ENCODE results near the gene NUMB. TPM values are rescaled to one million over a fixed set of nuclear protein-coding genes. Genes with fewer than 3 reads are reported as not detected.
A peak's percentile ranks its signal among the peaks of the same experiment; 100 is the strongest.

NUMB gene
- total and polyA plus RNA-seq, 12 donors, result 18.9 to 42.6 (median 32.0) TPM

DNA sequence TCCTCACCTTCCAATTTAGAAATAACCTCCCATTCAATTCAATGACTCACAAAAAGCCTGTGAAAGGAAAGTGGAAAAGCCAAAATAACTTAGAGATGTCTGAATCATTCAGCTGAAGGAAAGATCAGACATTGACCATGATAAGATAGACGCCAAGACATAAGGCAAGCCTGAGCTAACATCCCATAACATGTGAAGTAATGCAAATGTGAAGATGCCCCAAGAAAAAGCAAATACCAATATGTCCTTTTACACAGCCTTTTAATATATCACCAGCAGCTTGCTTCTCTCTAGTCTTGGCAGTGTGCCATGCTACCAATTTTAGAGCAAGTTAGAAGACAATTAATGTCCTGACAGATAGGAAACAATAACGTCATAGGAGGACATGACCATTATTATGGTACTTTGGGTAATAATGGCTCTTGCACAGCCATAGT lies 2.4 kb upstream of the NUMB start:
- no peaks in the 10 kb centered on the region for H3K36me3 ChIP-seq
- DNase-seq (peak in 1 of 2 donors; percentile 64), ATAC-seq (no peak)
- H3K9me3 ChIP-seq, result no peaks in the 10 kb centered on the region
- H3K4me3 ChIP-seq, result no peak overlapping the region
- TF ChIP-seq, protein P1, sequence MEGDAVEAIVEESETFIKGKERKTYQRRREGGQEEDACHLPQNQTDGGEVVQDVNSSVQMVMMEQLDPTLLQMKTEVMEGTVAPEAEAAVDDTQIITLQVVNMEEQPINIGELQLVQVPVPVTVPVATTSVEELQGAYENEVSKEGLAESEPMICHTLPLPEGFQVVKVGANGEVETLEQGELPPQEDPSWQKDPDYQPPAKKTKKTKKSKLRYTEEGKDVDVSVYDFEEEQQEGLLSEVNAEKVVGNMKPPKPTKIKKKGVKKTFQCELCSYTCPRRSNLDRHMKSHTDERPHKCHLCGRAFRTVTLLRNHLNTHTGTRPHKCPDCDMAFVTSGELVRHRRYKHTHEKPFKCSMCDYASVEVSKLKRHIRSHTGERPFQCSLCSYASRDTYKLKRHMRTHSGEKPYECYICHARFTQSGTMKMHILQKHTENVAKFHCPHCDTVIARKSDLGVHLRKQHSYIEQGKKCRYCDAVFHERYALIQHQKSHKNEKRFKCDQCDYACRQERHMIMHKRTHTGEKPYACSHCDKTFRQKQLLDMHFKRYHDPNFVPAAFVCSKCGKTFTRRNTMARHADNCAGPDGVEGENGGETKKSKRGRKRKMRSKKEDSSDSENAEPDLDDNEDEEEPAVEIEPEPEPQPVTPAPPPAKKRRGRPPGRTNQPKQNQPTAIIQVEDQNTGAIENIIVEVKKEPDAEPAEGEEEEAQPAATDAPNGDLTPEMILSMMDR (IDR thresholded peaks at IDR 0.05), result no peak
- peaks cover 5 to 87% (median 69%) of the 10 kb centered on the region in 9 donors for H3K4me1 ChIP-seq
- intact Hi-C loops (cut with DNase I), result loop anchor here in 2 of 10 donors (5.0 to 10.0 kb wide), 3 partner anchors 33 to 323 kb away; partner anchors contain the start of gene PSEN1 (in 1 of the 2)
- 15 to 16% methylated on average over 2 of the region's 2 CpGs for WGBS, 2 donors
- no peaks in the 10 kb centered on the region for H3K27me3 ChIP-seq
- peak overlapping the region in 8 of 10 donors; percentile 47 to 89 (median 75) for H3K27ac ChIP-seq

DNA sequence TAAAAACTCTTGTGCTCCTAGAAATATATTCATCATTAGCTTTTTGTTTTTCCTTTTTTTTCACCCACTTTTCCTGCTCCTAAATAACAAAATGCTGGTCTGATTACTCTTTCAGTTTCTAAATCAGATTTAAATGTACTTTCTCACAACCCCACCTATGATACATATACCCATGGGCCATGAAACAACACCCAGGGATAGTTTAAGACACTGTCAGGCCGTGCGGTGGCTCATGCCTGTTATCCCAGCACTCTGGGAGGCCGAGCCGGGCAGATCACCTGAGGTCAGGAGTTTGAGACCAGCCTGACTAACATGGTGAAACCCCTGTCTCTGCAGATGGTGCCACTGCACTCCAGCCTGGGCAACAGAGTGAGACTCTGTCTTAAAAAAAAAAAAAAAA lies 1.6 kb upstream of the NUMB start:
- H3K27ac ChIP-seq, result peak overlapping the region in 8 of 10 donors; percentile 47 to 89 (median 75)
- DNase-seq (no peak), ATAC-seq (no peak)
- intact Hi-C loops (cut with DNase I), result loop anchor here in 3 of 10 donors (5.0 to 10.0 kb wide), 4 partner anchors 33 to 323 kb away; partner anchors contain the start of gene PSEN1 (in 1 of the 3)
- TF ChIP-seq, protein P1 (IDR thresholded peaks at IDR 0.05), result no peak
- no peaks in the 10 kb centered on the region for H3K9me3 ChIP-seq
- 75 to 80% methylated on average over 4 of the region's 4 CpGs for WGBS, 2 donors
- H3K36me3 ChIP-seq, result no peaks in the 10 kb centered on the region
- peaks cover 5 to 87% (median 72%) of the 10 kb centered on the region in 9 donors for H3K4me1 ChIP-seq
- no peak overlapping the region for H3K4me3 ChIP-seq
- H3K27me3 ChIP-seq, result no peaks in the 10 kb centered on the region

DNA sequence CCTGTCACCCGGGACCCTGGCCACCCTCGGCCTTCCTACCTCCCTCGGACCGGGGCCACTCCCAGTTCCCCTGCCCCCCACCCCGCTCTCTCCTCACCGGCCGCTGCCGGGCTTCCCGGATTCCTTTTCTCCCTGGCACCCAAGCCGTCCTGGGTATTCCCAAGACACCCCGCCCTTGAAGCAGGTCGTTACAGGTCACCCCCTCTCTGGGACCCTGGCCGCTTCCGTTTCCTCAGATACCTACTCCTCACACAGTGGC lies 493 bp downstream of the NUMB start:
- ATAC-seq, result peak in 7 of 8 donors; percentile 3 to 45 (median 8)
- TF ChIP-seq, protein P1 (IDR thresholded peaks at IDR 0.05), result no peak
- peak overlapping the region; percentile 69 to 98 (median 90) for H3K4me3 ChIP-seq
- no peaks in the 10 kb centered on the region for H3K9me3 ChIP-seq
- peak overlapping the region; percentile 42 to 96 (median 93) for H3K27ac ChIP-seq
- peaks cover 5 to 87% (median 70%) of the 10 kb centered on the region in 9 donors for H3K4me1 ChIP-seq
- no peaks in the 10 kb centered on the region for H3K36me3 ChIP-seq
- WGBS, 2 donors, result 0% methylated on average over 14 of the region's 14 CpGs
- peak; percentile 49 to 50 for DNase-seq
- intact Hi-C loops (cut with DNase I), result loop anchor here in 2 of 10 donors (2.0 to 5.0 kb wide), 2 partner anchors 29 to 96 kb away; no protein-coding TSS in a partner anchor
- no peaks in the 10 kb centered on the region for H3K27me3 ChIP-seq

DNA sequence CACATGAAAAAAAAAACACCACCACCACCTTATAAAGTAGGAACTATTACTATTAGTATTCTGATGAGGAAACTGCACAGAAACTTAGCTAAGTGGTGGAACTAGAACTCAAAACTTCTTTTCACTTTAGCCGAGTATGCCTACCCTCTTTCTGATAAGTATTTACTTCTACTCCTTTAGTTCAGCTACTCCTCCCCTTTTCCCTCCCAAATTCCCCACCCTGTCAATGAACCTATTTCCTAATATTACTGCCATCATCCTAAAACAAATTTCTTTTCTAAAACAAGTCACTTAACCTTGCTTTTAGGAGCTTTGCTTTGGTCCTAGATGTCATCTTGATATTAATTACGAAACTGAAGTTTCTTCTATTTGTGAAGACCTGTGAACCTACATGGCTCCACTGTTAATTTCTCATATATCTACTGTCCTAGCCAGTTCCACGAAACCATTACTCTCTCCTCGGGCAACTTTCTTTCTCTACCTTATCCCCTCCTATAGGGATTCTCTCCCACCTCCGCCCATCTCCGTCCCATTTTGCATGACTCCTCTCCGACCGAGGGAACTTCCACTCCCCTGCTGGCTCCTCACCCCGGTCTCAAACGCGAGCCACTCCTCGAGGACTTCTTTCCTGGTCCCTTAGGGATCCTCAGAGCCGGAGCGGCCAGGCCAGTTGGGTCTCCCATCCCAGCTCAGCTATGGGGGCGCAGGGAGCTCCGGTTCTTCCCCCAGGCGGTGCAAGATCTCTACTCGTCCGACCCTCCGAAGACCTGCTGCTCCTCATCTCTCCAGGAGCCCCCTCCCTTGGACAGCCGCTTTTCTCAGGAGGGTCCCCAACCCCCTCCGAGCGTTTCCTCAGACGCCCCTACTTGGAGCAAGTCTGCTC lies 1.1 kb downstream of the NUMB start:
- 1 to 2% methylated on average over 24 of the region's 24 CpGs for WGBS, 2 donors
- H3K9me3 ChIP-seq, result no peaks in the 10 kb centered on the region
- TF ChIP-seq, protein P1 (IDR thresholded peaks at IDR 0.05), result no peak
- intact Hi-C loops (cut with DNase I), result loop anchor here in 2 of 10 donors (2.0 to 5.0 kb wide), 2 partner anchors 30 to 95 kb away; no protein-coding TSS in a partner anchor
- H3K27me3 ChIP-seq, result no peaks in the 10 kb centered on the region
- H3K36me3 ChIP-seq, result no peaks in the 10 kb centered on the region
- peak; percentile 33 to 48 for DNase-seq
- H3K4me3 ChIP-seq, result peak overlapping the region; percentile 69 to 98 (median 90)
- ATAC-seq, result peak in 5 of 8 donors; percentile 2 to 18 (median 6)
- peaks cover 5 to 87% (median 70%) of the 10 kb centered on the region in 9 donors for H3K4me1 ChIP-seq
- H3K27ac ChIP-seq, result peak overlapping the region; percentile 42 to 96 (median 93)

Data from heart right ventricle (tissue), 16 donors.